GM12878 (cell line): ENCODE data around the gene MTMR3. TPM values are rescaled to one million over a fixed set of nuclear protein-coding genes. Genes with fewer than 3 reads are reported as not detected.

Experiments
- ATAC-seq: fragments of 200-7000 bp; cut with Tn5 transposase; 3 replicates; pipeline ENCODE4 v1.9.1; 2020; ENCODE audit warnings: mild to moderate bottlenecking, moderate library complexity
- BruUV-seq: library from RNA; stranded (reverse); fragments of 400-500 nt; replicated peaks from 2 replicates; lab custom pipeline; 2021; lab: Mats Ljungman, UMichigan
- CTCF ChIA-PET: fragments of 300-600 bp; sonication (Branson Sonifier 250); formaldehyde crosslinking; extraction: SDS; loops from one replicate; lab custom pipeline; 2021; ENCODE audit warnings: inconsistent platforms; lab: Yijun Ruan, JAX
- POLR2A ChIA-PET: fragments of 350-600 bp; formaldehyde crosslinking; extraction: SDS; loops from one replicate; lab custom pipeline; 2021; ENCODE audit warnings: inconsistent platforms; lab: Charles Lee
- RAD21 ChIA-PET: fragments of 300-600 bp; sonication (Branson Sonifier 250); formaldehyde crosslinking; loops from one replicate; lab custom pipeline; 2023; ENCODE audit warnings: antibody characterized with exemption; ENCODE audit not compliant: unreplicated experiment; lab: Charles Lee
- SMC1A ChIA-PET: fragments of 300-600 bp; sonication (Branson Sonifier 250); formaldehyde crosslinking; loops from one replicate; lab custom pipeline; 2023; ENCODE audit not compliant: unreplicated experiment, uncharacterized antibody; lab: Charles Lee
- DNase-seq: peaks from one replicate; pipeline ENCODE4 v3.0.0-alpha.2; 2011; ENCODE audit warnings: low read depth, low spot score
- FAIRE-seq: peaks from 3 replicates; lab custom pipeline; 2011; peaks lifted over from hg19 to GRCh38; lab: Jason Lieb, UNC
- H2AFZ ChIP-seq: 2 replicates; pipeline ENCODE4 v1.6.0; 2011; ENCODE audit warnings: low read depth, low read length, control low read depth; ENCODE audit not compliant: control insufficient read depth
- H3K27ac ChIP-seq: 2 replicates; pipeline ENCODE4 v1.5.1; 2011; ENCODE audit warnings: control low read depth; ENCODE audit not compliant: control insufficient read depth, insufficient read depth
- H3K27me3 ChIP-seq, 2 experiments: replicated peaks in 1 of 2; 2 replicates each; pipeline versions ENCODE4 v1.6.0 to v1.6.1; 2011; ENCODE audit warnings: low read length in 1 of 2; ENCODE audit not compliant: control insufficient read depth in 2 of 2, insufficient read depth in 2 of 2
- H3K36me3 ChIP-seq, 2 experiments: 2 replicates each; pipeline ENCODE4 v1.5.1; 2011; ENCODE audit warnings: low read length in 1 of 2; ENCODE audit not compliant: control insufficient read depth in 2 of 2, insufficient read depth in 2 of 2
- H3K4me1 ChIP-seq: 2 replicates; pipeline ENCODE4 v1.6.1; 2011; ENCODE audit warnings: mild to moderate bottlenecking, low read length, moderate library complexity, mixed read lengths; ENCODE audit not compliant: control insufficient read depth, insufficient read depth
- H3K4me2 ChIP-seq: 2 replicates; pipeline ENCODE4 v1.6.0; 2011; ENCODE audit warnings: control low read depth; ENCODE audit not compliant: control insufficient read depth, insufficient read depth
- H3K4me3 ChIP-seq: fragments of 200-600 bp; sonication (generic); 2 replicates; pipeline ENCODE4 v1.5.1; 2016
- H3K79me2 ChIP-seq: 2 replicates; pipeline ENCODE4 v1.6.0; 2011; ENCODE audit warnings: low read length; ENCODE audit not compliant: control insufficient read depth, insufficient read depth
- H3K9ac ChIP-seq: 2 replicates; pipeline ENCODE4 v1.8.0; 2011; ENCODE audit warnings: low read length, control low read depth, mixed read lengths; ENCODE audit not compliant: control insufficient read depth, insufficient read depth
- H3K9me3 ChIP-seq: replicated peaks from 3 replicates; pipeline ENCODE4 v1.5.1; 2011; ENCODE audit warnings: mild to moderate bottlenecking, low read length; ENCODE audit not compliant: control insufficient read depth, insufficient read depth
- H4K20me1 ChIP-seq: 2 replicates; pipeline ENCODE4 v1.6.0; 2011; ENCODE audit not compliant: control insufficient read depth, insufficient read depth
- ASH2L ChIP-seq: fragments of 300-600, 200-600 bp; sonication (generic); IDR thresholded peaks from 2 replicates; pipeline ENCODE4 v1.6.1; 2017; ENCODE audit warnings: low read depth, mild to moderate bottlenecking, borderline replicate concordance
- CUX1 ChIP-seq: IDR thresholded peaks from 2 replicates; pipeline ENCODE4 v1.6.1; 2012; ENCODE audit warnings: improper control_type of control experiment, low read depth, low read length; ENCODE audit not compliant: insufficient replicate concordance
- HDAC6 ChIP-seq: fragments of 200-600 bp; sonication (generic); IDR thresholded peaks from one replicate; pipeline ENCODE4 v1.8.0; 2017; ENCODE audit warnings: antibody characterized with exemption; ENCODE audit not compliant: unreplicated experiment
- IKZF2 ChIP-seq, 2 experiments: fragments of 450-650 bp; IDR thresholded peaks; 2 replicates each; pipeline ENCODE4 v1.6.1; 2017; ENCODE audit warnings: mild to moderate bottlenecking in 2 of 2, moderate library complexity in 2 of 2
- KDM1A ChIP-seq: fragments of 200-600 bp; sonication (generic); IDR thresholded peaks from 2 replicates; pipeline ENCODE4 v1.6.1; 2016; ENCODE audit warnings: borderline replicate concordance
- MEF2A ChIP-seq: IDR thresholded peaks from 2 replicates; pipeline ENCODE4 v1.6.1; 2011; ENCODE audit warnings: low read depth, mild to moderate bottlenecking, low read length, moderate library complexity; ENCODE audit not compliant: insufficient read depth
- NFXL1 ChIP-seq: fragments of 450-650 bp; IDR thresholded peaks from 2 replicates; pipeline ENCODE4 v1.6.1; 2017; ENCODE audit warnings: antibody characterized with exemption, mild to moderate bottlenecking, borderline replicate concordance
- NR2C1 ChIP-seq: fragments of 450-650 bp; IDR thresholded peaks from 2 replicates; pipeline ENCODE4 v1.6.1; 2017; ENCODE audit warnings: antibody characterized with exemption, mild to moderate bottlenecking, moderate library complexity
- POLR2AphosphoS5 ChIP-seq: IDR thresholded peaks from 2 replicates; pipeline ENCODE4 v1.6.1; 2011; ENCODE audit warnings: mild to moderate bottlenecking, low read length, inconsistent platforms
- SIN3A ChIP-seq: IDR thresholded peaks from 2 replicates; pipeline ENCODE4 v1.6.1; 2012; ENCODE audit warnings: low read depth, low read length, improper control_type of control experiment
- SUPT20H ChIP-seq: IDR thresholded peaks from 2 replicates; pipeline ENCODE4 v1.6.1; 2011; ENCODE audit warnings: low read depth, mild to moderate bottlenecking, low read length, moderate library complexity, borderline replicate concordance; ENCODE audit not compliant: control insufficient read depth
- ZNF622 ChIP-seq: fragments of 450-650 bp; IDR thresholded peaks from 2 replicates; pipeline ENCODE4 v1.6.1; 2017; ENCODE audit warnings: mild to moderate bottlenecking, inconsistent platforms
- WGBS: methylation state at CpG from one replicate; pipeline ENCODE4 v1.1.6; 2016; ENCODE audit warnings: low lambda C conversion rate; ENCODE audit not compliant: insufficient replicate concordance, insufficient coverage; ENCODE audit errors: missing lambda C conversion rate; 5-methylcytosine and 5-hydroxymethylcytosine counted together
- in situ Hi-C: fragments of 300-500 bp; cut with MboI; formaldehyde crosslinking; loops from 9 replicates; pipeline ENCODE4 v1.14.3; 2018; ENCODE audit warnings: mixed read lengths
- intact Hi-C: fragments of 100-400 bp; cut with micrococcal nuclease; formaldehyde crosslinking; loops from one replicate; pipeline ENCODE4 v1.14.2; 2022; ENCODE audit not compliant: unreplicated experiment
- polyA plus RNA-seq, 11 experiments: library from polyadenylated mRNA; depleted of rRNA in 4 of 11; unstranded in 6 of 11; stranded (reverse) in 5 of 11; fragments of >200 nt; fragmentation: Nextera tagmentation in 4 of 11; fragmentation: Illumina TruSeq in 1 of 11; extraction: Ambion mirVana in 4 of 11; extraction: Trizol in 1 of 11; gene quantifications; 1 replicate in 1 of 11; 2 replicates in 10 of 11; pipeline versions ENCODE4 v1.2.1 to v1.2.3, GENCODE V29; 2011 to 2016; ENCODE audit warnings: inconsistent platforms in 2 of 11, missing spikeins in 2 of 11, low read depth in 1 of 11
- total RNA-seq, 4 experiments: library from RNA; depleted of rRNA in 3 of 4; stranded (reverse); fragments of >200 nt in 3 of 4; fragmentation: Illumina TruSeq in 1 of 4; extraction: Trizol in 1 of 4; gene quantifications; 2 replicates each; pipeline versions ENCODE4 v1.2.1 to v1.2.3, GENCODE V29; 2013 to 2021
- TF ChIP-seq, protein P1 (sequence below): fragments of 450-650 bp; IDR thresholded peaks from 2 replicates; pipeline ENCODE4 v1.6.1; 2018; ENCODE audit warnings: mild to moderate bottlenecking, low read depth, moderate library complexity; ENCODE audit not compliant: partially characterized antibody
- TF ChIP-seq, protein P2 (sequence below): fragments of 450-650 bp; formaldehyde crosslinking; IDR thresholded peaks from 2 replicates; pipeline ENCODE4 v1.4.0; 2022; ENCODE audit warnings: mild to moderate bottlenecking, moderate library complexity

Gene MTMR3
- total and polyA plus RNA-seq, 10 of the 15 experiments (the other 5 are each of a cell fraction or from before 2014, with no cell fraction given) = 1.4 to 23.7 (median 10.6) TPM

- Histone ChIP-seq H3K4me2 (no peak overlapping the region), H2AFZ (no peak overlapping the region), H4K20me1 (no peaks in the 10 kb centered on the region), H3K4me1 (no peaks in the 10 kb centered on the region), H3K27ac (no peak overlapping the region), H3K4me3 (no peak overlapping the region), H3K9me3 (no peaks in the 10 kb centered on the region), H3K27me3 (no peaks in the 10 kb centered on the region), H3K9ac (no peak overlapping the region), H3K36me3 (peaks cover 9 to 18% of the 10 kb centered on the region in 2 experiments), H3K79me2 (no peaks in the 10 kb centered on the region)
- in situ Hi-C loops (no loop called here), intact Hi-C loops (no loop called here)
- FAIRE-seq = no peak
- SMC1A ChIA-PET = no interaction called here
- RAD21 ChIA-PET = interaction anchor here (1.6 to 1.9 kb wide), 2 partner anchors 19 to 64 kb away, joined by 3 to 6 read pairs; no protein-coding TSS in a partner anchor
- ATAC-seq = no peak
- no peak for DNase-seq
- BruUV-seq = no TSS peak
- POLR2A ChIA-PET = no interaction called here
- CTCF ChIA-PET = interaction anchor here (0.9 kb wide), 1 partner anchor 420 kb away, joined by 3 read pairs; no protein-coding TSS in a partner anchor
- WGBS = 86% methylated on average over 5 of the region's 5 CpGs
- TF ChIP-seq, protein P1, sequence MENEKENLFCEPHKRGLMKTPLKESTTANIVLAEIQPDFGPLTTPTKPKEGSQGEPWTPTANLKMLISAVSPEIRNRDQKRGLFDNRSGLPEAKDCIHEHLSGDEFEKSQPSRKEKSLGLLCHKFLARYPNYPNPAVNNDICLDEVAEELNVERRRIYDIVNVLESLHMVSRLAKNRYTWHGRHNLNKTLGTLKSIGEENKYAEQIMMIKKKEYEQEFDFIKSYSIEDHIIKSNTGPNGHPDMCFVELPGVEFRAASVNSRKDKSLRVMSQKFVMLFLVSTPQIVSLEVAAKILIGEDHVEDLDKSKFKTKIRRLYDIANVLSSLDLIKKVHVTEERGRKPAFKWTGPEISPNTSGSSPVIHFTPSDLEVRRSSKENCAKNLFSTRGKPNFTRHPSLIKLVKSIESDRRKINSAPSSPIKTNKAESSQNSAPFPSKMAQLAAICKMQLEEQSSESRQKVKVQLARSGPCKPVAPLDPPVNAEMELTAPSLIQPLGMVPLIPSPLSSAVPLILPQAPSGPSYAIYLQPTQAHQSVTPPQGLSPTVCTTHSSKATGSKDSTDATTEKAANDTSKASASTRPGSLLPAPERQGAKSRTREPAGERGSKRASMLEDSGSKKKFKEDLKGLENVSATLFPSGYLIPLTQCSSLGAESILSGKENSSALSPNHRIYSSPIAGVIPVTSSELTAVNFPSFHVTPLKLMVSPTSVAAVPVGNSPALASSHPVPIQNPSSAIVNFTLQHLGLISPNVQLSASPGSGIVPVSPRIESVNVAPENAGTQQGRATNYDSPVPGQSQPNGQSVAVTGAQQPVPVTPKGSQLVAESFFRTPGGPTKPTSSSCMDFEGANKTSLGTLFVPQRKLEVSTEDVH = no peak
- TF ChIP-seq, protein P2, sequence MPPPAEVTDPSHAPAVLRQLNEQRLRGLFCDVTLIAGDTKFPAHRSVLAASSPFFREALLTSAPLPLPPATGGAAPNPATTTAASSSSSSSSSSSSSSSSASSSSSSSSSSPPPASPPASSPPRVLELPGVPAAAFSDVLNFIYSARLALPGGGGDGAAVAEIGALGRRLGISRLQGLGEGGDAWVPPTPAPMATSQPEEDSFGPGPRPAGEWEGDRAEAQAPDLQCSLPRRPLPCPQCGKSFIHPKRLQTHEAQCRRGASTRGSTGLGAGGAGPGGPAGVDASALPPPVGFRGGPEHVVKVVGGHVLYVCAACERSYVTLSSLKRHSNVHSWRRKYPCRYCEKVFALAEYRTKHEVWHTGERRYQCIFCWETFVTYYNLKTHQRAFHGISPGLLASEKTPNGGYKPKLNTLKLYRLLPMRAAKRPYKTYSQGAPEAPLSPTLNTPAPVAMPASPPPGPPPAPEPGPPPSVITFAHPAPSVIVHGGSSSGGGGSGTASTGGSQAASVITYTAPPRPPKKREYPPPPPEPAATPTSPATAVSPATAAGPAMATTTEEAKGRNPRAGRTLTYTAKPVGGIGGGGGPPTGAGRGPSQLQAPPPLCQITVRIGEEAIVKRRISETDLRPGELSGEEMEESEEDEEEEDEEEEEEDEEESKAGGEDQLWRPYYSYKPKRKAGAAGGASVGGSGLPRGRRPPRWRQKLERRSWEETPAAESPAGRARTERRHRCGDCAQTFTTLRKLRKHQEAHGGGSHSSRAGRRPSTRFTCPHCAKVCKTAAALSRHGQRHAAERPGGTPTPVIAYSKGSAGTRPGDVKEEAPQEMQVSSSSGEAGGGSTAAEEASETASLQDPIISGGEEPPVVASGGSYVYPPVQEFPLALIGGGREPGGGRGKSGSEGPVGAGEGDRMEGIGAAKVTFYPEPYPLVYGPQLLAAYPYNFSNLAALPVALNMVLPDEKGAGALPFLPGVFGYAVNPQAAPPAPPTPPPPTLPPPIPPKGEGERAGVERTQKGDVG (CRISPR knock-in tag) = no peak
- no peak for TF ChIP-seq ZNF622
- no peak for TF ChIP-seq CUX1
- no peak for TF ChIP-seq NFXL1
- TF ChIP-seq NR2C1 = no peak
- no peak for TF ChIP-seq HDAC6
- TF ChIP-seq SIN3A = no peak
- TF ChIP-seq MEF2A = no peak
- TF ChIP-seq SUPT20H = no peak
- no peak for TF ChIP-seq IKZF2 (IDR thresholded peaks at IDR 0.05)
- no peak for TF ChIP-seq POLR2AphosphoS5
- TF ChIP-seq KDM1A = no peak
- no peak for TF ChIP-seq ASH2L
Measured at GRCh38 chr22:30024231-30024630, 141.3 kb downstream of the MTMR3 start.
